Measurements from ENCODE around the gene TIAM1.

- TF ChIP-seq CTCF (IDR thresholded peaks at IDR 0.05): no peak
- no peak for TF ChIP-seq PREB (CRISPR knock-in tag; IDR thresholded peaks at IDR 0.05; ENCODE audit: borderline replicate concordance)
- TF ChIP-seq SP1 (CRISPR knock-in tag; conservative IDR thresholded peaks at IDR 0.05): no peak
- no peak for TF ChIP-seq CREB1 (CRISPR knock-in tag; IDR thresholded peaks at IDR 0.05)
- TF ChIP-seq ELF4 (CRISPR knock-in tag; IDR thresholded peaks at IDR 0.05; ENCODE audit: low read depth): no peak
- TF ChIP-seq ZNF121 (CRISPR knock-in tag; IDR thresholded peaks at IDR 0.05): no peak
Measured at GRCh38 chr21:31308584-31308983, 35.5 kb downstream of the TIAM1 start.

Measured in WTC11 (cell line).